Stimulated activated CD8-positive, alpha-beta memory T cell treated with anti-CD3 and anti-CD28 coated beads, Interleukin-7, amount 100 ng/mL, for 48 hours (primary cell): ENCODE data around the gene NAA10.

Experiments used
- DNase-seq, 2 donors: peaks; one replicate each; pipeline ENCODE4 v3.0.0-alpha.2; 2020; ENCODE audit warnings: low read depth in 1 of 2; ENCODE audit errors: extremely low read depth in 1 of 2

Gene NAA10

GRCh38 chrX:153885968-153886903 lies 48.6 kb downstream of the NAA10 start, which contains the start of gene L1CAM:
TSS of gene L1CAM (minus strand) at chrX:153886173. CDS start at chrX:153875836, 10,337 bp downstream.
- no peak for DNase-seq

DNA sequence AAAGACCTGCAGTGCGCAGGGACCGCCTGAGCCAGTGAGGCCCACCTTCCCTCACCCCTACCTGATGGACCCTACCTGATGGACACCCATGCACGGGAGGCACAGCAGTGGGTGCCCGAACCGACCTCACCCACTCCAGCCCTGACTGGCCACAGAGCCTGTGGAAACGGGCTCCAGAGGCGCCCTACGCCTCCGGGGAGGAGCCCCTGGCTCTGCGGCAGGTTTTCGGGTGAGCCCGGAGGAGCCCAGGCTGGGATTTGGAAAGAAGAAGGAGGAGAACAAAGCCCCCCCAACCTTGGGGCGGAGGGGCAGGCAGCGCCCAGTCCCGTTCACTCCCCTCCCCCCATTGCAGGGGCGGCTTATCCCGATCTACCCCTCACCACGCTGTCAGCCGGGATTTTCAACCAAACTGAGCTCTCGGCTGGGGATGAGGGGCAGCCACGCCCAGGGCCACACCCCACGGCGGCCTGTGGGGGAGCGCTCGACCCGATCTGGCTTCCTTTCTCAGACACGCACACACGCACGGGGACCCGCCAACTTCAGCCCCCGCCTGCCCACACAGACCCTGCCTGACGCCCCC lies 49.5 kb downstream of the NAA10 start:
- no peak for DNase-seq

DNA sequence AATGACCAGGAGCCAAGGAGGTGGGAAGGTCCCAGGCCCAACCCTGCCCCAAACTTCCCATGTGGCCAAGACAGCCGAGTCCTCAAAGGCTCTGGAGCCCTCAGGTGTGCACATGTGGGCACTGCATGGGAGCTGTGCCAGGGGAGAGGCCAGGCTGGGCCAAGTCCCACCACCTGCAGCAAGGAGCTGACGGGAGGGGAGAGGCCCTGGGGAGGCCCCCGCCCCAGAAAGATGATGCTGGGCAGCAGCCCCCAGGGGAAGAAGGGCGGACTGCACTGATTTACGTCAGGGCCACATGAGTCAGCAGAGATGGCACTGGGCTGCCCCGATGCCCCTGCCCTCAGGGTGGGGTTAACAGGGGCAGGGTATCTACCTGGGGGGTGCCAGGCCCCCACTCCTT lies 50.2 kb downstream of the NAA10 start:
- no peak for DNase-seq

DNA sequence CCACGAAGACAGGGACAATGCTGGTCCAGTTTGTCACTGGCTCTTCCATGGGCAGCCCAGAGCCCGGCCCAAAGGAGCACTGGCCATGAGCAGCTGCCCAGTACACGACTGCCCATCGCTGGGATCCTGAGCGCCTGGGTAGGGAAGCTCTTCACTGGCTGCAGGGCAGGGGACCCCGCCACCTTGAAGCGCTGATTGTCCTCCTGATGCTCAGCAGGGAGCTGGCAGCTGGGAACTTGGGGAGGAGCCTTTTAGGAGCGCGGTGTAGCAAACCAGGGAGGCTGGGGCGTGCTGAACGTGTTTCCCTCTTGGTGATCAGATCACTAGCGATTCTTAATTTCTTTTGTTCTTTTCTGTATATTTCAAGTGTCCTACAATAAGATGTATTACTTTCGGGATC lies 50.7 kb downstream of the NAA10 start:
- no peak for DNase-seq

GRCh38 chrX:153883163-153883843 lies 51.5 kb downstream of the NAA10 start:
- no peak for DNase-seq

- DNase-seq: no peak
Observed at GRCh38 chrX:153882557-153882956, 52.3 kb downstream of the NAA10 start.

- DNase-seq: no peak
Observed at GRCh38 chrX:153882086-153882498, 52.7 kb downstream of the NAA10 start.

GRCh38 chrX:153881281-153881680 lies 53.6 kb downstream of the NAA10 start:
- no peak for DNase-seq

GRCh38 chrX:153880440-153880815 lies 54.4 kb downstream of the NAA10 start:
- DNase-seq: no peak

DNA sequence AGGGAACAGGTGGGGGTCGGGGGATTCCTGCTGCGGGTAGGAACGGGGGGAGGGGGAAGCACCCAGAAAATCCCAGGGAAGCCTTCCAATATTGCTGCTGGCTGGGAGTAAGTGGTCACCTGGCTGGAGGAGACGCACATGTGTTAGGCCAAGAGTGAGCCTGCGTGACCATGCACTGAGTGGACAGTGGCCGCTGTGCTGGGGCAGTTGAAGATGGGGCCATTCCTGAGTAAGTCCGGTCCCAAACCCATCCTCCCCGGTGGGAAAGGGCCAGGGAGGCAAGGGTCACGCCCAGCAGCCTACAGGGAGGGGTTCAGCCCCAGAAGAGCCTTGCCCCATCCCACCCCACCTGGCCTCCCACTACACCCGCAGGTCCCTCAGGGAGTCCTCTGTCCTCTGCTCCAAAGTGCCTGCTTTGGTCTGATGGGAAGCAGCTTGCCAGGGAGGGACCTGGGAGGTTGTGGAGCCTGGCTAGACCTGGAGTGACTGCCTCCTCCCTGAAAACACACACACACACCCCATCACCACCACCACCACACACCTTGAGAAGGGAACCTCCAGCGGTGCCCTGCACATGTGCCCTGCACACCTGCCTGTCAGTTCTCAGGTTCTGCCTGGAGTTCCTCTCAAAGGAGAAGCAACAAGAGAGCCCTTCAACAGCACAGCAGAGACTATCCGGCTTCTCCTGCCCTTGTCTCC lies 54.9 kb downstream of the NAA10 start:
- DNase-seq: no peak
